H9 (cell line): ENCODE results near the gene SPINT2. TPM values are rescaled to one million over a fixed set of nuclear protein-coding genes. Genes with fewer than 3 reads are reported as not detected.

Source experiments
- DNase-seq: peaks from one replicate; pipeline ENCODE4 v3.0.0-alpha.2; 2017
- H2AFZ ChIP-seq: one replicate; pipeline ENCODE4 v1.6.1; 2013; ENCODE audit warnings: mild to moderate bottlenecking, low read length, control low read depth, moderate library complexity
- H2AK5ac ChIP-seq: 2 replicates; pipeline ENCODE4 v1.6.1; 2013; ENCODE audit warnings: low read length, control low read depth, mixed read lengths; ENCODE audit not compliant: insufficient read length
- H2BK120ac ChIP-seq: one replicate; pipeline ENCODE4 v1.6.1; 2013; ENCODE audit warnings: low read depth, mild to moderate bottlenecking, low read length, control low read depth, inconsistent platforms; ENCODE audit not compliant: poor library complexity, severe bottlenecking
- H2BK12ac ChIP-seq: 2 replicates; pipeline ENCODE4 v1.6.1; 2013; ENCODE audit warnings: low read length, control low read depth, mixed read lengths, low read depth; ENCODE audit not compliant: insufficient read length
- H2BK15ac ChIP-seq: 2 replicates; pipeline ENCODE4 v1.6.1; 2013; ENCODE audit warnings: low read depth, low read length, control low read depth
- H2BK20ac ChIP-seq: one replicate; pipeline ENCODE4 v1.6.1; 2013; ENCODE audit warnings: low read depth, mild to moderate bottlenecking, low read length, control low read depth, inconsistent platforms; ENCODE audit not compliant: poor library complexity, severe bottlenecking
- H2BK5ac ChIP-seq: 2 replicates; pipeline ENCODE4 v1.6.1; 2013; ENCODE audit warnings: low read length, control low read depth, mixed read lengths; ENCODE audit not compliant: insufficient read length
- H3K14ac ChIP-seq: 2 replicates; pipeline ENCODE4 v1.6.1; 2013; ENCODE audit warnings: low read length, control low read depth; ENCODE audit not compliant: insufficient read depth
- H3K18ac ChIP-seq: 2 replicates; pipeline ENCODE4 v1.6.1; 2013; ENCODE audit warnings: low read depth, mild to moderate bottlenecking, mixed read lengths, low read length, control low read depth; ENCODE audit not compliant: insufficient read length
- H3K23ac ChIP-seq: 2 replicates; pipeline ENCODE4 v1.6.1; 2013; ENCODE audit warnings: low read length, control low read depth, mixed read lengths, low read depth; ENCODE audit not compliant: insufficient read length
- H3K23me2 ChIP-seq: 2 replicates; pipeline ENCODE4 v1.6.1; 2013; ENCODE audit warnings: low read depth, mild to moderate bottlenecking, mixed read lengths, low read length, control low read depth; ENCODE audit not compliant: insufficient read length, poor library complexity, severe bottlenecking
- H3K27ac ChIP-seq: 2 replicates; pipeline ENCODE4 v1.5.1; 2013; ENCODE audit warnings: low read length, control low read depth, mixed read lengths, low read depth; ENCODE audit not compliant: insufficient read length
- H3K27me3 ChIP-seq: 2 replicates; pipeline ENCODE4 v1.6.1; 2013; ENCODE audit warnings: low read length, control low read depth, inconsistent platforms; ENCODE audit not compliant: insufficient read depth
- H3K4ac ChIP-seq: 2 replicates; pipeline ENCODE4 v1.6.1; 2013; ENCODE audit warnings: low read depth, mild to moderate bottlenecking, control low read depth, inconsistent platforms, low read length, moderate library complexity
- H3K4me1 ChIP-seq: 2 replicates; pipeline ENCODE4 v1.6.1; 2013; ENCODE audit warnings: low read length, control low read depth, inconsistent platforms; ENCODE audit not compliant: insufficient read depth
- H3K4me2 ChIP-seq: 2 replicates; pipeline ENCODE4 v1.6.1; 2013; ENCODE audit warnings: low read length, control low read depth, mixed read lengths; ENCODE audit not compliant: insufficient read length, insufficient read depth
- H3K56ac ChIP-seq: 2 replicates; pipeline ENCODE4 v1.6.1; 2013; ENCODE audit warnings: low read depth, mild to moderate bottlenecking, mixed read lengths, low read length, control low read depth; ENCODE audit not compliant: insufficient read length
- H3K79me1 ChIP-seq: 2 replicates; pipeline ENCODE4 v1.6.1; 2013; ENCODE audit warnings: low read depth, mild to moderate bottlenecking, moderate library complexity, low read length, control low read depth, inconsistent platforms; ENCODE audit not compliant: insufficient read depth, poor library complexity, severe bottlenecking
- H3K79me2 ChIP-seq: 2 replicates; pipeline ENCODE4 v1.6.1; 2013; ENCODE audit warnings: low read length, control low read depth, inconsistent platforms; ENCODE audit not compliant: insufficient read depth
- H3K9ac ChIP-seq: 2 replicates; pipeline ENCODE4 v1.6.1; 2013; ENCODE audit warnings: low read length, control low read depth, mixed read lengths; ENCODE audit not compliant: insufficient read length; ENCODE audit errors: extremely low read depth
- H3K9me3 ChIP-seq: one replicate; pipeline ENCODE4 v1.6.1; 2013; ENCODE audit warnings: low read depth, low read length, inconsistent platforms; ENCODE audit not compliant: control insufficient read depth
- H3T11ph ChIP-seq: one replicate; pipeline ENCODE4 v1.6.1; 2013; ENCODE audit warnings: mild to moderate bottlenecking, low read length, control low read depth, inconsistent platforms
- H4K20me1 ChIP-seq: one replicate; pipeline ENCODE4 v1.6.1; 2013; ENCODE audit not compliant: control insufficient read depth, insufficient read length, insufficient read depth
- H4K5ac ChIP-seq: 2 replicates; pipeline ENCODE4 v1.6.1; 2013; ENCODE audit warnings: low read depth, mild to moderate bottlenecking, mixed read lengths, low read length, control low read depth; ENCODE audit not compliant: insufficient read length
- H4K8ac ChIP-seq: replicated peaks from 2 replicates; pipeline ENCODE4 v1.6.1; 2013; ENCODE audit warnings: low read length, control low read depth, mixed read lengths, low read depth; ENCODE audit not compliant: insufficient read length
- H4K91ac ChIP-seq: 2 replicates; pipeline ENCODE4 v1.6.1; 2013; ENCODE audit warnings: low read depth, mild to moderate bottlenecking, moderate library complexity, mixed read lengths, low read length, control low read depth; ENCODE audit not compliant: insufficient read length
- H3K27ac Mint-ChIP-seq, 3 experiments: 2 replicates in 2 of 3; 3 replicates in 1 of 3; pipeline ENCODE4 v1.8.0; 2020 to 2021; ENCODE audit warnings: mixed read lengths in 3 of 3, mild to moderate bottlenecking in 1 of 3, moderate library complexity in 1 of 3
- H3K27me3 Mint-ChIP-seq: 2 replicates; pipeline ENCODE4 v1.8.0; 2021; ENCODE audit warnings: low read depth, mild to moderate bottlenecking, moderate library complexity, mixed read lengths
- H3K36me3 Mint-ChIP-seq, 3 experiments: 2 replicates in 2 of 3; 3 replicates in 1 of 3; pipeline ENCODE4 v1.8.0; 2020 to 2021; ENCODE audit warnings: low read depth in 3 of 3, mixed read lengths in 3 of 3; ENCODE audit not compliant: insufficient read depth in 1 of 3
- H3K4me1 Mint-ChIP-seq, 2 experiments: 2 replicates each; pipeline ENCODE4 v1.8.0; 2020; ENCODE audit warnings: mixed read lengths in 2 of 2
- H3K4me3 Mint-ChIP-seq, 2 experiments: 2 replicates in 1 of 2; 3 replicates in 1 of 2; pipeline ENCODE4 v1.8.0; 2020 to 2021; ENCODE audit warnings: mild to moderate bottlenecking in 2 of 2, mixed read lengths in 2 of 2, moderate library complexity in 1 of 2
- H3K9me3 Mint-ChIP-seq, 2 experiments: 2 replicates in 1 of 2; 3 replicates in 1 of 2; pipeline ENCODE4 v1.8.0; 2020; ENCODE audit warnings: mild to moderate bottlenecking in 2 of 2, mixed read lengths in 2 of 2, moderate library complexity in 1 of 2
- CTCF ChIP-seq: fragments of 200-600 bp; sonication (generic); conservative IDR thresholded peaks from 3 replicates; pipeline ENCODE4 v1.8.0; 2021; ENCODE audit warnings: antibody characterized with exemption, mild to moderate bottlenecking
- WGBS: extraction: QIAGEN DNeasy Blood & Tissue Kit; methylation state at CpG from one replicate; pipeline ENCODE4 v1.1.7; 2013; ENCODE audit warnings: missing lambda C conversion rate, low lambda C conversion rate, mixed read lengths; ENCODE audit not compliant: insufficient read length; ENCODE audit errors: extremely low coverage; 5-methylcytosine and 5-hydroxymethylcytosine counted together
- total RNA-seq: library from RNA; stranded (reverse); gene quantifications from 2 replicates; pipeline ENCODE4 v1.2.1, GENCODE V29; 2021

The SPINT2 gene
- total RNA-seq, 1 experiment from 2014 or later: 283 TPM

GRCh38 chr19:38307597-38307996, 43.2 kb downstream of the SPINT2 start:
- TF ChIP-seq CTCF: no peak
- H2BK120ac ChIP-seq: no peak overlapping the region
- H3K27ac Mint-ChIP-seq: no peak overlapping the region

More at GRCh38 chr19:38307597-38307996, 43.2 kb downstream of the SPINT2 start:
- Mint-ChIP-seq H3K27me3 (no peaks in the 10 kb centered on the region), H3K36me3 (peaks cover 3 to 22% (median 8%) of the 10 kb centered on the region in 3 experiments; a peak in 6 of 7 replicates), H3K9me3 (no peaks in the 10 kb centered on the region), H3K4me1 (peaks cover 8 to 10% of the 10 kb centered on the region in 2 experiments; a peak in 3 of 4 replicates), H3K4me3 (no peak overlapping the region)
- Histone ChIP-seq H4K8ac (no peak overlapping the region), H2AK5ac (no peak overlapping the region), H2BK15ac (no peak overlapping the region), H3K23me2 (no peaks in the 10 kb centered on the region), H3T11ph (no peak overlapping the region), H4K91ac (no peak overlapping the region), H3K27me3 (no peaks in the 10 kb centered on the region), H3K4me1 (no peaks in the 10 kb centered on the region), H3K4me2 (no peak overlapping the region), H4K20me1 (no peaks in the 10 kb centered on the region), H3K79me2 (no peaks in the 10 kb centered on the region), H3K79me1 (no peaks in the 10 kb centered on the region), H3K9ac (no peak overlapping the region), H3K14ac (no peak overlapping the region), H2BK20ac (no peak overlapping the region), H2BK5ac (no peak overlapping the region), H3K9me3 (no peaks in the 10 kb centered on the region), H2AFZ (no peak overlapping the region), H3K18ac (no peak overlapping the region), H3K56ac (no peak overlapping the region), H2BK12ac (no peak overlapping the region), H3K23ac (no peak overlapping the region), H3K27ac (no peak overlapping the region), H4K5ac (no peak overlapping the region), H3K4ac (no peak overlapping the region)
- DNase-seq: no peak
- WGBS: no CpG with 5 or more reads among the region's 8 CpGs
